Keratinocyte (primary cell): ENCODE data around the gene OLFML1. TPM values are rescaled to one million over a fixed set of nuclear protein-coding genes. Genes with fewer than 3 reads are reported as not detected.

Experiments used
- DNase-seq: peaks from one replicate; pipeline ENCODE4 v3.0.0-alpha.2; 2011; ENCODE audit warnings: low read depth, missing footprints, low spot score
- FAIRE-seq: peaks from 2 replicates; lab custom pipeline; 2011; peaks lifted over from hg19 to GRCh38; lab: Jason Lieb, UNC
- H2AFZ ChIP-seq: 2 replicates; pipeline ENCODE4 v1.6.0; 2012; ENCODE audit warnings: low read length, control low read depth, inconsistent platforms; ENCODE audit not compliant: control insufficient read depth
- H3K27ac ChIP-seq: 2 replicates; pipeline ENCODE4 v1.5.1; 2011; ENCODE audit warnings: low read length; ENCODE audit not compliant: control insufficient read depth, insufficient read depth
- H3K27me3 ChIP-seq: 3 replicates; pipeline ENCODE4 v1.6.0; 2011; ENCODE audit warnings: low read length; ENCODE audit not compliant: control insufficient read depth, insufficient read depth; ENCODE audit errors: extremely low read depth
- H3K36me3 ChIP-seq, 2 experiments: 2 replicates in 1 of 2; 3 replicates in 1 of 2; pipeline ENCODE4 v1.5.1; 2011; ENCODE audit warnings: low read length in 2 of 2, mild to moderate bottlenecking in 1 of 2; ENCODE audit not compliant: control insufficient read depth in 2 of 2, insufficient read depth in 2 of 2; ENCODE audit errors: extremely low read depth in 1 of 2
- H3K4me1 ChIP-seq: 3 replicates; pipeline ENCODE4 v1.5.1; 2011; ENCODE audit warnings: low read length; ENCODE audit not compliant: control insufficient read depth, insufficient read depth; ENCODE audit errors: extremely low read depth
- H3K4me2 ChIP-seq: 3 replicates; pipeline ENCODE4 v1.6.0; 2011; ENCODE audit warnings: low read depth, low read length; ENCODE audit not compliant: control insufficient read depth, insufficient read depth; ENCODE audit errors: extremely low read depth
- H3K4me3 ChIP-seq, 3 experiments: fragments of 200-600 bp in 1 of 3; sonication (generic) in 1 of 3; 2 replicates in 2 of 3; 3 replicates in 1 of 3; pipeline ENCODE4 v1.5.1; 2011 to 2016; ENCODE audit warnings: low read length in 3 of 3, mild to moderate bottlenecking in 3 of 3, control low read depth in 2 of 3, inconsistent platforms in 1 of 3, low read depth in 1 of 3, mixed read lengths in 1 of 3, mixed run types in 1 of 3, moderate library complexity in 1 of 3; ENCODE audit not compliant: control insufficient read depth in 2 of 3, insufficient read depth in 2 of 3; ENCODE audit errors: extremely low read depth in 1 of 3
- H3K79me2 ChIP-seq: 2 replicates; pipeline ENCODE4 v1.6.0; 2012; ENCODE audit warnings: low read length; ENCODE audit not compliant: control insufficient read depth, insufficient read depth
- H3K9ac ChIP-seq: 3 replicates; pipeline ENCODE4 v1.6.0; 2011; ENCODE audit warnings: low read length; ENCODE audit not compliant: control insufficient read depth, insufficient read depth; ENCODE audit errors: extremely low read depth
- H3K9me1 ChIP-seq: 3 replicates; pipeline ENCODE4 v1.6.0; 2011; ENCODE audit warnings: low read length; ENCODE audit not compliant: control insufficient read depth, insufficient read depth; ENCODE audit errors: extremely low read depth
- H3K9me3 ChIP-seq: 2 replicates; pipeline ENCODE4 v1.5.1; 2012; ENCODE audit warnings: low read depth, low read length; ENCODE audit not compliant: control insufficient read depth
- H4K20me1 ChIP-seq: 3 replicates; pipeline ENCODE4 v1.6.0; 2011; ENCODE audit warnings: low read length; ENCODE audit not compliant: control insufficient read depth, insufficient read depth; ENCODE audit errors: extremely low read depth
- EZH2 ChIP-seq: IDR thresholded peaks from one replicate; pipeline ENCODE4 v1.6.1; 2012; ENCODE audit warnings: inconsistent platforms, mild to moderate bottlenecking, low read length, moderate library complexity
- dilution Hi-C: fragments of 300-500 bp; cut with MboI; formaldehyde crosslinking; loops from one replicate; pipeline ENCODE4 v1.7.0; 2020; ENCODE audit warnings: low sequenced_read_pairs; ENCODE audit not compliant: extremely low pct_ligation_motif_present
- polyA plus RNA-seq, 5 experiments: library from polyadenylated mRNA; depleted of rRNA in 3 of 5; stranded (reverse) in 3 of 5; stranded (forward) in 1 of 5; unstranded in 1 of 5; fragments of >200 nt; gene quantifications; 1 replicate in 1 of 5; 2 replicates in 3 of 5; 3 replicates in 1 of 5; pipeline versions ENCODE4 v1.2.1 to v1.2.3, GENCODE V29; 2011 to 2012; ENCODE audit warnings: missing spikeins in 2 of 5, low read depth in 1 of 5, low replicate concordance in 1 of 5
- TF ChIP-seq, protein P1 (sequence below), 3 experiments: IDR thresholded peaks in 1 of 3; conservative IDR thresholded peaks in 1 of 3; optimal IDR thresholded peaks in 1 of 3; 2 replicates in 2 of 3; 3 replicates in 1 of 3; pipeline versions ENCODE3 to v1.5.1; 2011; ENCODE audit warnings: low read length in 3 of 3, mild to moderate bottlenecking in 3 of 3, moderate library complexity in 2 of 3, control low read depth in 1 of 3, inconsistent platforms in 1 of 3; ENCODE audit not compliant: insufficient read depth in 2 of 3; ENCODE audit errors: extremely low read depth in 1 of 3

The OLFML1 gene
- polyA plus RNA-seq, 1 donor (not counting 4 experiments of a cell fraction or from before 2014, with no cell fraction given) = not detected

DNA sequence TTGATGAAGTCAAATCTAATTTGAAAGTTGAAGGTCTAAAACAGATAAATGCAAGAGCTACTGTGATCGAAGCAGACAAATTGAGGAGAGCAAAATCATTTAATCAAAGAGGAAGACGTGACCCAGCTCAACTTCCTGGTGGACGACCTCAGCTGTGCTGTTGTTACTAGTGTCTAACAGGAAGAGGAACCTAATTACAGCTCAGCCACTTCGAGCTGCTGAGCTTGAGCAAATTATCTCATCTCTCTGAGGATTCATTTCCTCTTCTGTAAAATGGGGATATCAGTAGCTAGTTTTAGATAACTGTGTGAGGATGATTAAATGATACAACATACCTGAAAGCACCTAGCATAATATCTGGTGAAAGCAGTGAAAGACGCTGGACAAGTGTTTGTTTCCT lies 48.6 kb upstream of the OLFML1 start:
- no peak overlapping the region for H3K4me2 ChIP-seq
- FAIRE-seq = no peak

DNA sequence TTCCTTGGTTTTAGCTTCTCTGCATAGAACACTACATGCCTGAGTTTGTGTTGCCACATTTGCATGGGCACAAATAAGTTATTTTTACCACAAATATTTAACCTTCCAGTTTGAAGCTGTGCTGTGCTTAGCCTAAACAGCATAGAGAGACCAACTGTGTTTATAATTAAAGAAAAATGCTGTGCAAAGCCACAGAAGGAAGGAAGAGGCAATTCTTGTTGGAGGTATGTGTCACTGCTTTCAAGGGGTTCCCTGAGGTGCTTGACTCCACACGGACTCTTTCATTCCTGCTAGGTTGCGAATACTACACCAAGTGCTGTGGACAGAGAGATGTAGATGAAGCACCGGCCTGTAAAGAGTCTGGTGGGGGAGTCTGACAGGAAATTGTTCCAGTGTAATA lies 47.6 kb upstream of the OLFML1 start:
- H3K27me3 ChIP-seq = no peaks in the 10 kb centered on the region
- TF ChIP-seq, protein P1, sequence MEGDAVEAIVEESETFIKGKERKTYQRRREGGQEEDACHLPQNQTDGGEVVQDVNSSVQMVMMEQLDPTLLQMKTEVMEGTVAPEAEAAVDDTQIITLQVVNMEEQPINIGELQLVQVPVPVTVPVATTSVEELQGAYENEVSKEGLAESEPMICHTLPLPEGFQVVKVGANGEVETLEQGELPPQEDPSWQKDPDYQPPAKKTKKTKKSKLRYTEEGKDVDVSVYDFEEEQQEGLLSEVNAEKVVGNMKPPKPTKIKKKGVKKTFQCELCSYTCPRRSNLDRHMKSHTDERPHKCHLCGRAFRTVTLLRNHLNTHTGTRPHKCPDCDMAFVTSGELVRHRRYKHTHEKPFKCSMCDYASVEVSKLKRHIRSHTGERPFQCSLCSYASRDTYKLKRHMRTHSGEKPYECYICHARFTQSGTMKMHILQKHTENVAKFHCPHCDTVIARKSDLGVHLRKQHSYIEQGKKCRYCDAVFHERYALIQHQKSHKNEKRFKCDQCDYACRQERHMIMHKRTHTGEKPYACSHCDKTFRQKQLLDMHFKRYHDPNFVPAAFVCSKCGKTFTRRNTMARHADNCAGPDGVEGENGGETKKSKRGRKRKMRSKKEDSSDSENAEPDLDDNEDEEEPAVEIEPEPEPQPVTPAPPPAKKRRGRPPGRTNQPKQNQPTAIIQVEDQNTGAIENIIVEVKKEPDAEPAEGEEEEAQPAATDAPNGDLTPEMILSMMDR (optimal IDR thresholded peaks at IDR 0.05 in 1 of 3, IDR thresholded peaks at IDR 0.05 in 1 of 3, conservative IDR thresholded peaks at IDR 0.05 in 1 of 3; ENCODE audit: extremely low read depth in 1 of 3, insufficient read depth in 2 of 3, low read length in 3 of 3) = no peak
- no peak for TF ChIP-seq EZH2
- H2AFZ ChIP-seq = no peak overlapping the region
- dilution Hi-C loops = no loop called here
- no peaks in the 10 kb centered on the region for H3K4me1 ChIP-seq
- FAIRE-seq (no peak), DNase-seq (no peak)
- no peak overlapping the region for H3K9ac ChIP-seq
- no peaks in the 10 kb centered on the region for H3K79me2 ChIP-seq
- no peaks in the 10 kb centered on the region for H4K20me1 ChIP-seq
- H3K9me1 ChIP-seq = no peaks in the 10 kb centered on the region
- H3K36me3 ChIP-seq = no peaks in the 10 kb centered on the region
- H3K4me3 ChIP-seq = no peak overlapping the region
- H3K4me2 ChIP-seq = no peak overlapping the region
- no peaks in the 10 kb centered on the region for H3K9me3 ChIP-seq
- H3K27ac ChIP-seq = no peak overlapping the region

More for the DNA sequence above, 48.6 kb upstream of the OLFML1 start:
- no peak for TF ChIP-seq EZH2
- TF ChIP-seq, protein P1 (optimal IDR thresholded peaks at IDR 0.05 in 1 of 3, IDR thresholded peaks at IDR 0.05 in 1 of 3, conservative IDR thresholded peaks at IDR 0.05 in 1 of 3; ENCODE audit: extremely low read depth in 1 of 3, insufficient read depth in 2 of 3, low read length in 3 of 3) = no peak
- Histone ChIP-seq H3K36me3 (no peaks in the 10 kb centered on the region), H3K9ac (no peak overlapping the region), H4K20me1 (no peaks in the 10 kb centered on the region), H3K9me1 (no peaks in the 10 kb centered on the region), H3K4me1 (no peaks in the 10 kb centered on the region), H3K27ac (no peak overlapping the region), H3K4me3 (no peak overlapping the region), H3K79me2 (no peaks in the 10 kb centered on the region), H3K9me3 (no peaks in the 10 kb centered on the region), H2AFZ (no peak overlapping the region), H3K27me3 (no peaks in the 10 kb centered on the region)
- no peak for DNase-seq
- dilution Hi-C loops = no loop called here
